ENCODE data around the gene PSME2. TPM values are rescaled to one million over a fixed set of nuclear protein-coding genes. Genes with fewer than 3 reads are reported as not detected.

Gene PSME2
- total and polyA plus RNA-seq, 2 of the 13 experiments (the other 11 are each of a cell fraction or from before 2014, with no cell fraction given): 332 to 716 TPM

DNA sequence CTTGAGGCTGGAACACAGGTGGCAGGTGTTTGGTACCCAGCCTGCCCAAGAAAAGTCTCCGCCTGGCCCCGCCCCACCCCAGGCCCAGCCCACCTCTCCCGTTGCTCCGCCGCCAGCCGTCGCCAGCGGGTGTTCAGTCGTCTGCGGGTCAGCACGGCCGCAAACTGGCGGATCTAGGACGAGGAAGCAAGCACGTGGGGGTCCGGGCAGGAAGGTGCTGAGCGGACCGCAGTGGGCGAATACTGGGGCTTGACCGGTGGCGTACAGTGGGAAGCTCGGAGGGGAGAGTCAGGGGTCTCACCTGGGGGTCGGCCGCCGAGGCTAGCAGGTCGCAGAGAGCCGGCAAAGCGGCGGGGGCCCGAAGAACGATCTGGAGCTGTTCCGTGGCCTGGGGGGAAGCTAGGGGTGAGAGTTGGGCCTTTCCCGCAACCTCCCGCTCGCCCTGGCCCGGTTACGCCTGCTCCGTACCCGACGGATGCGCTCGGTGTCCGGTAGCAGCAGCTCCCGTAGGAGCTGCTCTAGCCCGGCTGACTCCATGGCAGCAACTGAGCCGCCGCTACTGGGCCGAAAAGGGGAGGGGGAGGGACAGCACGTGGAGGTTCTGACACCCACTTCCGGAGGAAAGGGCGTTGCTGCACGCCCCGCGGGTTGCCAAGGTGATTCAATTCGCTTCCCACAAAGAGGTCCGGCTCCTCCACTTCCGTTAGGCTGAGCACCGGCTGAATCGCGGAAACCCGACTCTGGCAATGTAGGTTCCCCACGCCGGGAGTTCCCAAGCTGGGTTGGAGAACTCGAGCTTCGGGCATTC, 42.0 kb upstream of the PSME2 start, which contains the start of gene IPO4 (continued):
- TF ChIP-seq HIVEP1 (CRISPR knock-in tag; IDR thresholded peaks at IDR 0.05): peak; percentile 98
- TF ChIP-seq ZNF724P (CRISPR knock-in tag; IDR thresholded peaks at IDR 0.05; ENCODE audit: borderline replicate concordance): peak; percentile 77
- TF ChIP-seq SP1 (IDR thresholded peaks at IDR 0.05): no peak
- TF ChIP-seq SP1 (CRISPR knock-in tag; IDR thresholded peaks at IDR 0.05): peak; percentile 99
- TF ChIP-seq, protein P1, sequence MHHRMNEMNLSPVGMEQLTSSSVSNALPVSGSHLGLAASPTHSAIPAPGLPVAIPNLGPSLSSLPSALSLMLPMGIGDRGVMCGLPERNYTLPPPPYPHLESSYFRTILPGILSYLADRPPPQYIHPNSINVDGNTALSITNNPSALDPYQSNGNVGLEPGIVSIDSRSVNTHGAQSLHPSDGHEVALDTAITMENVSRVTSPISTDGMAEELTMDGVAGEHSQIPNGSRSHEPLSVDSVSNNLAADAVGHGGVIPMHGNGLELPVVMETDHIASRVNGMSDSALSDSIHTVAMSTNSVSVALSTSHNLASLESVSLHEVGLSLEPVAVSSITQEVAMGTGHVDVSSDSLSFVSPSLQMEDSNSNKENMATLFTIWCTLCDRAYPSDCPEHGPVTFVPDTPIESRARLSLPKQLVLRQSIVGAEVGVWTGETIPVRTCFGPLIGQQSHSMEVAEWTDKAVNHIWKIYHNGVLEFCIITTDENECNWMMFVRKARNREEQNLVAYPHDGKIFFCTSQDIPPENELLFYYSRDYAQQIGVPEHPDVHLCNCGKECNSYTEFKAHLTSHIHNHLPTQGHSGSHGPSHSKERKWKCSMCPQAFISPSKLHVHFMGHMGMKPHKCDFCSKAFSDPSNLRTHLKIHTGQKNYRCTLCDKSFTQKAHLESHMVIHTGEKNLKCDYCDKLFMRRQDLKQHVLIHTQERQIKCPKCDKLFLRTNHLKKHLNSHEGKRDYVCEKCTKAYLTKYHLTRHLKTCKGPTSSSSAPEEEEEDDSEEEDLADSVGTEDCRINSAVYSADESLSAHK (CRISPR knock-in tag; IDR thresholded peaks at IDR 0.05; ENCODE audit: borderline replicate concordance): no peak; the same call in none of the 2 replicates
- TF ChIP-seq ZNF768 (CRISPR knock-in tag; IDR thresholded peaks at IDR 0.05): peak; percentile 88
- no peak for TF ChIP-seq PLSCR1 (CRISPR knock-in tag; IDR thresholded peaks at IDR 0.05; ENCODE audit: borderline replicate concordance)
- TF ChIP-seq PITX1 (CRISPR knock-in tag; IDR thresholded peaks at IDR 0.05): peak; percentile 93
- TF ChIP-seq ZBTB20 (CRISPR knock-in tag; IDR thresholded peaks at IDR 0.05; ENCODE audit: borderline replicate concordance, low read depth): peak; percentile 83; the same call in 1 of the 2 replicates
- TF ChIP-seq ZNF563 (CRISPR knock-in tag; IDR thresholded peaks at IDR 0.05): peak; percentile 100
- TF ChIP-seq ZKSCAN8 (CRISPR knock-in tag; IDR thresholded peaks at IDR 0.05; ENCODE audit: borderline replicate concordance): peak; percentile 98
- 0 out of 2 replicates have a peak, but pooled peaks have one; percentile 4 for TF ChIP-seq SUZ12 (IDR thresholded peaks at IDR 0.05; ENCODE audit: low read depth, low read length)
- no peak for TF ChIP-seq JUNB (CRISPR knock-in tag; IDR thresholded peaks at IDR 0.05; ENCODE audit: borderline replicate concordance)
- peak; percentile 100 for TF ChIP-seq SMYD3 (CRISPR knock-in tag; IDR thresholded peaks at IDR 0.05)
- peak; percentile 98 for TF ChIP-seq ZNF761 (CRISPR knock-in tag; conservative IDR thresholded peaks at IDR 0.05)
- peak; percentile 95; the same call in 1 of the 2 replicates for TF ChIP-seq ZNF616 (CRISPR knock-in tag; IDR thresholded peaks at IDR 0.05; ENCODE audit: low read depth)
- TF ChIP-seq ZNF296 (CRISPR knock-in tag; conservative IDR thresholded peaks at IDR 0.05): no peak
- peak; percentile 61; the same call in 1 of the 2 replicates for TF ChIP-seq ZFP62 (CRISPR knock-in tag; IDR thresholded peaks at IDR 0.05)
- TF ChIP-seq ZNF839 (CRISPR knock-in tag; IDR thresholded peaks at IDR 0.05; ENCODE audit: borderline replicate concordance): peak; percentile 74
- TF ChIP-seq RNF2 (conservative IDR thresholded peaks at IDR 0.05; ENCODE audit: low read depth): peak; percentile 92
- peak; percentile 100 for TF ChIP-seq CBX5 (CRISPR knock-in tag; IDR thresholded peaks at IDR 0.05; ENCODE audit: borderline replicate concordance)
- TF ChIP-seq ZNF75D (CRISPR knock-in tag; IDR thresholded peaks at IDR 0.05; ENCODE audit: borderline replicate concordance): no peak
- TF ChIP-seq, protein P2, sequence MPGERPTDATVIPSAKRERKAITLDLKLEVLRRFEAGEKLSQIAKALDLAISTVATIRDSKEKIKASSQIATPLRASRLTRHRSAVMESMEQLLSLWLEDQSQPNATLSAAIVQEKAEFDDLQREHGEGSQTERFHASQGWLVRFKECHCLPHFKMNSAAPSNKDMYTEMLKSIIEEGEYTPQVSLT (CRISPR knock-in tag; IDR thresholded peaks at IDR 0.05; ENCODE audit: borderline replicate concordance, low read depth): no peak
- peak; percentile 82 for TF ChIP-seq HHEX (CRISPR knock-in tag; IDR thresholded peaks at IDR 0.05)
- TF ChIP-seq PRPF4 (IDR thresholded peaks at IDR 0.05; ENCODE audit: low read depth, low read length, poor library complexity, severe bottlenecking): peak; percentile 66
- peak; percentile 99 for TF ChIP-seq TOPORS (CRISPR knock-in tag; IDR thresholded peaks at IDR 0.05)
